22Rv1 (cell line): ENCODE measurements around the gene DENND1A.

Source experiments
- ZFX ChIP-seq: fragments of 450-650 bp; IDR thresholded peaks from 2 replicates; pipeline ENCODE4 v1.6.1; 2017; ENCODE audit warnings: antibody characterized with exemption, borderline replicate concordance
- TF ChIP-seq, protein P1 (sequence below): fragments of 450-650 bp; IDR thresholded peaks from 2 replicates; pipeline ENCODE4 v1.5.1; 2017; ENCODE audit warnings: mild to moderate bottlenecking

DNA sequence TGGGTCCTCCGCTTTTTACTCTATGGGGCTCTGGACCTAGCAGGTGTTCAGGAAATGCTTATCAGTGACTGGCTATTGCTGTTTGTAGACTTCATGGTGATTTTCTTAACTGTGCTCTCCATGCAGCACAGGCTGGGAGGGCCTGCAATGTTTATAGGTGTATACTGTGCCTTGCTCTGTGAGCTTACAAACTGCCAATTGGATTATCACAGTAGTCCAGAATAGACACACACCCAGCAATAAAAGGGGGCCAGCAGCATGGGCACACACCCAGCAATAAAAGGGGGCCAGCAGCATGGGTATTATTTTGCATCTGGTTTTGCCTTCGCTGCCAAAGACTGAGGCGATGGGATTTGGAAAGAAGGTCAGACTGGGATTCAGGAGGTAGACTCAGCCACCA, 473.9 kb downstream of the DENND1A start:
- TF ChIP-seq, protein P1, sequence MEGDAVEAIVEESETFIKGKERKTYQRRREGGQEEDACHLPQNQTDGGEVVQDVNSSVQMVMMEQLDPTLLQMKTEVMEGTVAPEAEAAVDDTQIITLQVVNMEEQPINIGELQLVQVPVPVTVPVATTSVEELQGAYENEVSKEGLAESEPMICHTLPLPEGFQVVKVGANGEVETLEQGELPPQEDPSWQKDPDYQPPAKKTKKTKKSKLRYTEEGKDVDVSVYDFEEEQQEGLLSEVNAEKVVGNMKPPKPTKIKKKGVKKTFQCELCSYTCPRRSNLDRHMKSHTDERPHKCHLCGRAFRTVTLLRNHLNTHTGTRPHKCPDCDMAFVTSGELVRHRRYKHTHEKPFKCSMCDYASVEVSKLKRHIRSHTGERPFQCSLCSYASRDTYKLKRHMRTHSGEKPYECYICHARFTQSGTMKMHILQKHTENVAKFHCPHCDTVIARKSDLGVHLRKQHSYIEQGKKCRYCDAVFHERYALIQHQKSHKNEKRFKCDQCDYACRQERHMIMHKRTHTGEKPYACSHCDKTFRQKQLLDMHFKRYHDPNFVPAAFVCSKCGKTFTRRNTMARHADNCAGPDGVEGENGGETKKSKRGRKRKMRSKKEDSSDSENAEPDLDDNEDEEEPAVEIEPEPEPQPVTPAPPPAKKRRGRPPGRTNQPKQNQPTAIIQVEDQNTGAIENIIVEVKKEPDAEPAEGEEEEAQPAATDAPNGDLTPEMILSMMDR = no peak
- TF ChIP-seq ZFX = no peak
